H1 (cell line): ENCODE results near the gene GABBR1. TPM values are rescaled to one million over a fixed set of nuclear protein-coding genes. Genes with fewer than 3 reads are reported as not detected.

Source experiments
- CTCF ChIA-PET: fragments of 300-600 bp; sonication (Branson Sonifier 250); formaldehyde crosslinking; loops from one replicate; lab custom pipeline; 2021; ENCODE audit not compliant: partially characterized antibody; lab: Charles Lee
- POLR2A ChIA-PET: fragments of 300-600 bp; sonication (Branson Sonifier 250); formaldehyde crosslinking; loops from one replicate; lab custom pipeline; 2021; ENCODE audit warnings: inconsistent platforms; ENCODE audit not compliant: partially characterized antibody; lab: Charles Lee
- DNase-seq, 2 experiments: peaks; one replicate each; pipeline versions ENCODE4 v3.0.0 to v3.0.0-alpha.2; 2010 to 2022; ENCODE audit warnings: low spot score in 2 of 2, low read depth in 1 of 2, mixed read lengths in 1 of 2
- FAIRE-seq: peaks from 2 replicates; lab custom pipeline; 2011; peaks lifted over from hg19 to GRCh38; lab: Jason Lieb, UNC
- H2AFZ ChIP-seq: 2 replicates; pipeline ENCODE4 v1.8.1; 2012; ENCODE audit warnings: low read length, inconsistent platforms
- H2AK5ac ChIP-seq: 2 replicates; pipeline ENCODE4 v1.6.1; 2013; ENCODE audit warnings: low read depth, low read length
- H2BK120ac ChIP-seq: replicated peaks from 2 replicates; pipeline ENCODE3; 2013; ENCODE audit warnings: low read depth, low read length, inconsistent platforms
- H2BK12ac ChIP-seq: 2 replicates; pipeline ENCODE4 v1.6.1; 2013; ENCODE audit warnings: low read depth, low read length
- H2BK15ac ChIP-seq: 2 replicates; pipeline ENCODE4 v1.6.1; 2013; ENCODE audit warnings: low read length
- H2BK20ac ChIP-seq: 2 replicates; pipeline ENCODE4 v1.6.1; 2013; ENCODE audit warnings: low read length
- H2BK5ac ChIP-seq: 2 replicates; pipeline ENCODE4 v1.6.1; 2013; ENCODE audit warnings: low read depth, low read length
- H3K14ac ChIP-seq: 2 replicates; pipeline ENCODE4 v1.6.1; 2013; ENCODE audit warnings: inconsistent platforms; ENCODE audit not compliant: insufficient read length
- H3K18ac ChIP-seq: 2 replicates; pipeline ENCODE4 v1.6.1; 2013; ENCODE audit warnings: low read length; ENCODE audit errors: extremely low read depth
- H3K23ac ChIP-seq: 2 replicates; pipeline ENCODE4 v1.6.1; 2013; ENCODE audit warnings: inconsistent platforms; ENCODE audit not compliant: insufficient read length
- H3K23me2 ChIP-seq: 2 replicates; pipeline ENCODE4 v1.6.1; 2013; ENCODE audit warnings: low read depth, low read length
- H3K27ac ChIP-seq: 2 replicates; pipeline ENCODE4 v1.6.1; 2011; ENCODE audit warnings: low read depth, low read length, inconsistent platforms
- H3K27me3 ChIP-seq, 4 experiments: replicated peaks in 1 of 4; 1 replicate in 1 of 4; 2 replicates in 3 of 4; pipeline versions ENCODE4 v1.6.1 to v1.8.1; 2011 to 2013; ENCODE audit warnings: low read length in 3 of 4, mild to moderate bottlenecking in 3 of 4, inconsistent platforms in 2 of 4, mixed read lengths in 2 of 4, moderate library complexity in 1 of 4; ENCODE audit not compliant: control insufficient read depth in 3 of 4, insufficient read depth in 3 of 4; ENCODE audit errors: extremely low read depth in 1 of 4
- H3K36me3 ChIP-seq, 4 experiments: 2 replicates each; pipeline versions ENCODE4 v1.6.1 to v1.8.1; 2011 to 2013; ENCODE audit warnings: mild to moderate bottlenecking in 4 of 4, low read length in 3 of 4, moderate library complexity in 2 of 4, control low read depth in 1 of 4, inconsistent platforms in 1 of 4; ENCODE audit not compliant: insufficient read depth in 4 of 4, control insufficient read depth in 2 of 4
- H3K4ac ChIP-seq: replicated peaks from 2 replicates; pipeline ENCODE3; 2013; ENCODE audit warnings: low read length, low read depth, mixed read lengths, inconsistent platforms; ENCODE audit not compliant: insufficient read length
- H3K4me1 ChIP-seq, 4 experiments: replicated peaks in 1 of 4; 1 replicate in 1 of 4; 2 replicates in 3 of 4; pipeline versions ENCODE4 v1.6.1 to v1.8.1; 2011 to 2013; ENCODE audit warnings: low read length in 3 of 4, inconsistent platforms in 2 of 4, mixed read lengths in 1 of 4; ENCODE audit not compliant: insufficient read depth in 4 of 4, control insufficient read depth in 3 of 4
- H3K4me2 ChIP-seq, 2 experiments: 2 replicates each; pipeline versions ENCODE4 v1.6.1 to v1.8.1; 2011 to 2013; ENCODE audit warnings: low read depth in 2 of 2, low read length in 2 of 2, control low read depth in 1 of 2, inconsistent platforms in 1 of 2, mild to moderate bottlenecking in 1 of 2; ENCODE audit not compliant: insufficient read depth in 1 of 2
- H3K4me3 ChIP-seq, 4 experiments: fragments of 200-600, 300-600 bp in 1 of 4; sonication (generic), shearing (Covaris generic), sonication (Bioruptor Twin) in 1 of 4; 2 replicates each; pipeline versions ENCODE4 v1.5.1 to v1.8.1; 2011 to 2016; ENCODE audit warnings: low read length in 4 of 4, low read depth in 3 of 4, control low read depth in 2 of 4, inconsistent platforms in 2 of 4, mild to moderate bottlenecking in 2 of 4, mixed read lengths in 1 of 4, moderate library complexity in 1 of 4; ENCODE audit not compliant: insufficient read depth in 2 of 4; ENCODE audit errors: extremely low read depth in 1 of 4
- H3K56ac ChIP-seq: replicated peaks from 2 replicates; pipeline ENCODE3; 2013; ENCODE audit warnings: low read depth, mild to moderate bottlenecking, mixed read lengths, low read length, inconsistent platforms; ENCODE audit not compliant: insufficient read length
- H3K79me1 ChIP-seq: 2 replicates; pipeline ENCODE4 v1.6.1; 2013; ENCODE audit warnings: low read depth, low read length, control low read depth
- H3K79me2 ChIP-seq, 2 experiments: 2 replicates each; pipeline versions ENCODE4 v1.6.1 to v1.8.1; 2012 to 2013; ENCODE audit warnings: low read length in 2 of 2, mild to moderate bottlenecking in 2 of 2, inconsistent platforms in 1 of 2; ENCODE audit not compliant: insufficient read depth in 2 of 2, control insufficient read depth in 1 of 2
- H3K9ac ChIP-seq, 4 experiments: replicated peaks in 1 of 4; 1 replicate in 1 of 4; 2 replicates in 3 of 4; pipeline versions ENCODE4 v1.6.1 to v1.8.1; 2011 to 2013; ENCODE audit warnings: low read depth in 3 of 4, low read length in 3 of 4, control low read depth in 2 of 4, mild to moderate bottlenecking in 2 of 4, moderate library complexity in 2 of 4, inconsistent platforms in 1 of 4; ENCODE audit errors: extremely low read depth in 1 of 4
- H3K9me3 ChIP-seq, 2 experiments: 2 replicates each; pipeline versions ENCODE4 v1.6.1 to v1.8.1; 2012 to 2013; ENCODE audit warnings: mild to moderate bottlenecking in 2 of 2, moderate library complexity in 2 of 2, control low read depth in 1 of 2, inconsistent platforms in 1 of 2, low read depth in 1 of 2, low read length in 1 of 2, mixed read lengths in 1 of 2; ENCODE audit not compliant: insufficient read depth in 2 of 2
- H4K20me1 ChIP-seq, 2 experiments: replicated peaks in 1 of 2; 2 replicates each; pipeline versions ENCODE3 to v1.8.1; 2011 to 2013; ENCODE audit warnings: inconsistent platforms in 2 of 2, low read length in 2 of 2, mild to moderate bottlenecking in 1 of 2; ENCODE audit not compliant: insufficient read depth in 2 of 2, control insufficient read depth in 1 of 2
- H4K5ac ChIP-seq: 2 replicates; pipeline ENCODE4 v1.6.1; 2013; ENCODE audit warnings: low read length, low read depth, mixed read lengths, inconsistent platforms; ENCODE audit not compliant: insufficient read length
- H4K8ac ChIP-seq: 2 replicates; pipeline ENCODE4 v1.8.0; 2013; ENCODE audit warnings: mild to moderate bottlenecking, moderate library complexity, low read length, inconsistent platforms; ENCODE audit not compliant: insufficient read depth; ENCODE audit errors: extremely low read depth
- H4K91ac ChIP-seq: replicated peaks from 2 replicates; pipeline ENCODE3; 2013; ENCODE audit warnings: low read length, mixed read lengths, inconsistent platforms; ENCODE audit not compliant: insufficient read length
- POLR2A ChIP-seq, 2 experiments: IDR thresholded peaks; 1 replicate in 1 of 2; 2 replicates in 1 of 2; pipeline ENCODE4 v1.6.1; 2011; ENCODE audit warnings: low read depth in 2 of 2, low read length in 2 of 2, mild to moderate bottlenecking in 2 of 2; ENCODE audit errors: control extremely low read depth in 1 of 2
- SP4 ChIP-seq: IDR thresholded peaks from 2 replicates; pipeline ENCODE4 v1.6.1; 2012; ENCODE audit warnings: low read length, inconsistent platforms
- WGBS, 2 experiments: shearing (Covaris generic) in 1 of 2; methylation state at CpG; one replicate each; pipeline versions ENCODE4 v1.1.6 to v1.1.7; 2013 to 2015; ENCODE audit warnings: low lambda C conversion rate in 2 of 2, mixed read lengths in 2 of 2, inconsistent platforms in 1 of 2, low coverage in 1 of 2, missing lambda C conversion rate in 1 of 2; ENCODE audit not compliant: insufficient replicate concordance in 2 of 2, insufficient coverage in 1 of 2, insufficient read length in 1 of 2; ENCODE audit errors: extremely low coverage in 1 of 2, missing lambda C conversion rate in 1 of 2; 5-methylcytosine and 5-hydroxymethylcytosine counted together
- polyA plus RNA-seq, 7 experiments: library from polyadenylated mRNA; depleted of rRNA in 3 of 7; stranded (reverse) in 5 of 7; unstranded in 2 of 7; fragments of >200 nt in 5 of 7; fragments of 200-250 nt in 2 of 7; gene quantifications; 1 replicate in 5 of 7; 2 replicates in 1 of 7; 4 replicates in 1 of 7; pipeline versions ENCODE4 v1.2.1 to v1.2.3, GENCODE V29; 2011 to 2013; ENCODE audit warnings: missing spikeins in 2 of 7, mixed read lengths in 2 of 7
- total RNA-seq: library from RNA; stranded (reverse); fragmentation: NEBNext Ultra II Directional; extraction: Animal tissue kit (Norgen Biotek cat#: 25700); gene quantifications from 2 replicates; pipeline ENCODE4 v1.2.1, GENCODE V29; 2021

The GABBR1 gene
- total and polyA plus RNA-seq, 2 of the 8 experiments (the other 6 are each of a cell fraction or from before 2014, with no cell fraction given): 75.9 to 78.3 TPM

GRCh38 chr6:29547573-29547972 is 85.4 kb downstream of the GABBR1 start:
- TF ChIP-seq POLR2A (IDR thresholded peaks at IDR 0.05; ENCODE audit: control extremely low read depth in 1 of 2, low read depth in 2 of 2, low read length in 2 of 2): no peak
- TF ChIP-seq SP4: no peak
- TF ChIP-seq, all 59 proteins: peak for 0

More at GRCh38 chr6:29547573-29547972, 85.4 kb downstream of the GABBR1 start:
- no peaks in the 10 kb centered on the region for H3K79me2 ChIP-seq
- H3K27ac ChIP-seq: no peak overlapping the region
- FAIRE-seq: no peak
- H3K36me3 ChIP-seq: no peaks in the 10 kb centered on the region
- H4K5ac ChIP-seq: no peak overlapping the region
- no peak overlapping the region for H2BK12ac ChIP-seq
- H3K9ac ChIP-seq: no peak overlapping the region
- no peaks in the 10 kb centered on the region for H4K20me1 ChIP-seq
- H3K23me2 ChIP-seq: no peaks in the 10 kb centered on the region; the same call in 1 of the 2 replicates
- no peak overlapping the region for H3K14ac ChIP-seq
- no peak overlapping the region for H2AFZ ChIP-seq
- H4K91ac ChIP-seq: no peak overlapping the region
- no peak overlapping the region for H2BK20ac ChIP-seq
- H2BK120ac ChIP-seq: no peak overlapping the region
- no peaks in the 10 kb centered on the region for H3K9me3 ChIP-seq
- H3K56ac ChIP-seq: no peak overlapping the region
- H3K18ac ChIP-seq: no peak overlapping the region
- peaks cover 0 to 6% (median 4%) of the 10 kb centered on the region in 4 experiments; a peak in 3 of 7 replicates for H3K27me3 ChIP-seq
- no peaks in the 10 kb centered on the region for H3K79me1 ChIP-seq
- H3K4me1 ChIP-seq: no peaks in the 10 kb centered on the region; a peak in 1 of 7 replicates
- no peak overlapping the region for H2BK5ac ChIP-seq
- no peak overlapping the region for H2BK15ac ChIP-seq
- H3K4me2 ChIP-seq: no peak overlapping the region
- WGBS, 2 experiments: 90% methylated on average over 3 of the region's 3 CpGs; no CpG with 5 or more reads in 1 of the 2 experiments
- no peak overlapping the region for H3K4me3 ChIP-seq
- no peak for DNase-seq
- POLR2A ChIA-PET: interaction anchor here (1.2 kb wide), 1 partner anchor 10 kb away, joined by 4 read pairs; no protein-coding TSS in a partner anchor
- CTCF ChIA-PET: no interaction called here
- no peak overlapping the region for H2AK5ac ChIP-seq
- H3K4ac ChIP-seq: no peak overlapping the region
- no peak overlapping the region for H3K23ac ChIP-seq
- H4K8ac ChIP-seq: no peak overlapping the region
